Mucosa of descending colon (tissue), 3 donors: ENCODE data around the gene ZNF646. TPM values are rescaled to one million over a fixed set of nuclear protein-coding genes. Genes with fewer than 3 reads are reported as not detected.

Source experiments
- ATAC-seq: fragments of 200-7000 bp; cut with Tn5 transposase; one replicate; pipeline ENCODE4 v1.9.1; 2020; ENCODE audit warnings: mild to moderate bottlenecking, moderate library complexity
- DNase-seq, 3 donors: peaks; one replicate each; pipeline ENCODE4 v3.0.0-alpha.2; 2020
- H3K36me3 ChIP-seq: fragments of 200-600 bp; one replicate; pipeline ENCODE4 v1.8.0; 2021; ENCODE audit warnings: low read depth, mild to moderate bottlenecking
- H3K4me1 ChIP-seq: fragments of 200-600 bp; one replicate; pipeline ENCODE4 v1.8.0; 2021; ENCODE audit warnings: low read depth, mild to moderate bottlenecking
- H3K4me3 ChIP-seq: fragments of 200-600 bp; one replicate; pipeline ENCODE4 v1.8.0; 2021; ENCODE audit warnings: mild to moderate bottlenecking
- H3K9me3 ChIP-seq: fragments of 200-600 bp; one replicate; pipeline ENCODE4 v1.8.0; 2021; ENCODE audit warnings: mild to moderate bottlenecking
- intact Hi-C, 2 donors: fragments of 100-400 bp; cut with DNase I in 1 of 2; cut with micrococcal nuclease in 1 of 2; formaldehyde crosslinking; loops; one replicate each; pipeline versions ENCODE4 v1.11.0 to v1.11.1; 2022; cut with DNase I, micrococcal nuclease
- total RNA-seq, 3 donors: library from RNA; stranded (reverse); fragmentation: NEBNext Ultra II Directional in 2 of 3; extraction: Animal tissue kit (Norgen Biotek cat#: 25700) in 2 of 3; gene quantifications; one replicate each; pipeline versions ENCODE4 v1.2.1 to v1.2.4, GENCODE V29; 2021 to 2023
- TF ChIP-seq, protein P1 (sequence below): fragments of 200-600 bp; IDR thresholded peaks from one replicate; pipeline ENCODE4 v1.8.0; 2022; ENCODE audit warnings: antibody characterized with exemption, mild to moderate bottlenecking
- donor health status: DM: no; HTN: no; CAD: no; lungs with moderate emphysema.
- donor health status: DM: no; HTN: no; CAD: no.
- donor health status: DM: no; HTN: yes; CAD: no.

ZNF646 gene
- total RNA-seq, 3 donors from 2014 or later = 19.1 to 20.3 (median 20.0) TPM

DNA sequence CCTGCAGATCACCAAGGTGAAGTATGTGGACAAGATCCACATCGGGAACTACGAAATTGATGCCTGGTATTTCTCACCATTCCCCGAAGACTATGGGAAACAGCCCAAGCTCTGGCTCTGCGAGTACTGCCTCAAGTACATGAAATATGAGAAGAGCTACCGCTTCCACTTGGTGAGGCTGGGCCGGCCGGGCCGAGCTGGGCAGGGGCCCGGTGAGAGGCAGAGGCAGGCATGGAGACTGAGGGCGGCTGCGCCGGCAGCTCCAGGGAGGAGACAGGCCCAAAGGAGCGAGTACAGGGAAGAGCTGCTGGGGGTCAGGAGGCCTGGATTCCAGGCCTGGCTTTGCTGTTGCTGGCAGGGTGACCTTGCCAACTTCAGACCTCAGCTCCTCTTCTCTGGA lies 53.0 kb downstream of the ZNF646 start:
- ATAC-seq = no peak
- Histone ChIP-seq H3K9me3 (no peaks in the 10 kb centered on the region), H3K4me1 (peaks cover 48% of the 10 kb centered on the region), H3K4me3 (no peak overlapping the region), H3K36me3 (no peaks in the 10 kb centered on the region)
- intact Hi-C loops = no loop called here
- no peak for DNase-seq
- TF ChIP-seq, protein P1, sequence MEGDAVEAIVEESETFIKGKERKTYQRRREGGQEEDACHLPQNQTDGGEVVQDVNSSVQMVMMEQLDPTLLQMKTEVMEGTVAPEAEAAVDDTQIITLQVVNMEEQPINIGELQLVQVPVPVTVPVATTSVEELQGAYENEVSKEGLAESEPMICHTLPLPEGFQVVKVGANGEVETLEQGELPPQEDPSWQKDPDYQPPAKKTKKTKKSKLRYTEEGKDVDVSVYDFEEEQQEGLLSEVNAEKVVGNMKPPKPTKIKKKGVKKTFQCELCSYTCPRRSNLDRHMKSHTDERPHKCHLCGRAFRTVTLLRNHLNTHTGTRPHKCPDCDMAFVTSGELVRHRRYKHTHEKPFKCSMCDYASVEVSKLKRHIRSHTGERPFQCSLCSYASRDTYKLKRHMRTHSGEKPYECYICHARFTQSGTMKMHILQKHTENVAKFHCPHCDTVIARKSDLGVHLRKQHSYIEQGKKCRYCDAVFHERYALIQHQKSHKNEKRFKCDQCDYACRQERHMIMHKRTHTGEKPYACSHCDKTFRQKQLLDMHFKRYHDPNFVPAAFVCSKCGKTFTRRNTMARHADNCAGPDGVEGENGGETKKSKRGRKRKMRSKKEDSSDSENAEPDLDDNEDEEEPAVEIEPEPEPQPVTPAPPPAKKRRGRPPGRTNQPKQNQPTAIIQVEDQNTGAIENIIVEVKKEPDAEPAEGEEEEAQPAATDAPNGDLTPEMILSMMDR = no peak

- Histone ChIP-seq H3K4me3 (no peak overlapping the region), H3K9me3 (no peaks in the 10 kb centered on the region), H3K4me1 (peaks cover 65% of the 10 kb centered on the region), H3K36me3 (no peaks in the 10 kb centered on the region)
- intact Hi-C loops = no loop called here
- ATAC-seq (peak; percentile 70), DNase-seq (peak; percentile 77 to 81 (median 79))
- TF ChIP-seq, protein P1 = no peak
Observed at GRCh38 chr16:31128711-31129567, 54.7 kb downstream of the ZNF646 start.

- no peak overlapping the region for H3K4me3 ChIP-seq
- no peaks in the 10 kb centered on the region for H3K9me3 ChIP-seq
- TF ChIP-seq, protein P1 = no peak
- H3K4me1 ChIP-seq = peaks cover 67% of the 10 kb centered on the region
- peak in 2 of 3 donors; percentile 70 to 76 for DNase-seq
- intact Hi-C loops = no loop called here
- no peak for ATAC-seq
- H3K36me3 ChIP-seq = no peaks in the 10 kb centered on the region
Observed at GRCh38 chr16:31129568-31130335, 55.5 kb downstream of the ZNF646 start.

DNA sequence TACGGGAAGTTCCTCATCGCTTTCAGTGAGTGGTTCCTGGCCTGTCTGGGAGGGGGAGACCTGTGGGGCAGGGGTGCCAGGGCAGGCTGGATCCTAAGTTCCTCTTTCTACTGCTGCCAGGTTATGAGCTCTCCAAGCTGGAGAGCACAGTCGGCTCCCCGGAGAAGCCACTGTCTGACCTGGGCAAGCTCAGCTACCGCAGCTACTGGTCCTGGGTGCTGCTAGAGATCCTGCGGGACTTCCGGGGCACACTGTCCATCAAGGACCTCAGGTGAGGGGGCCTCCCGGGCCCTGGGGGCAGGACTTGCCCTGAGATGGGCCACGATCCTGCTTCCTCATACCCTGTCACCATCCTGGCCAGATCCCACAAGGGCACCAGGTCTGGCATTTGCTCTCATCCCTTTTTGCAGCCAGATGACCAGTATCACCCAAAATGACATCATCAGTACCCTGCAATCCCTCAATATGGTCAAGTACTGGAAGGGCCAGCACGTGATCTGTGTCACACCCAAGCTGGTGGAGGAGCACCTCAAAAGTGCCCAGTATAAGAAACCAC lies 56.2 kb downstream of the ZNF646 start:
- no peaks in the 10 kb centered on the region for H3K9me3 ChIP-seq
- peaks cover 67% of the 10 kb centered on the region for H3K4me1 ChIP-seq
- intact Hi-C loops = no loop called here
- peak; percentile 0 for ATAC-seq
- peak in 2 of 3 donors; percentile 58 to 64 for DNase-seq
- H3K4me3 ChIP-seq = no peak overlapping the region
- H3K36me3 ChIP-seq = no peaks in the 10 kb centered on the region
- TF ChIP-seq, protein P1 = no peak

DNA sequence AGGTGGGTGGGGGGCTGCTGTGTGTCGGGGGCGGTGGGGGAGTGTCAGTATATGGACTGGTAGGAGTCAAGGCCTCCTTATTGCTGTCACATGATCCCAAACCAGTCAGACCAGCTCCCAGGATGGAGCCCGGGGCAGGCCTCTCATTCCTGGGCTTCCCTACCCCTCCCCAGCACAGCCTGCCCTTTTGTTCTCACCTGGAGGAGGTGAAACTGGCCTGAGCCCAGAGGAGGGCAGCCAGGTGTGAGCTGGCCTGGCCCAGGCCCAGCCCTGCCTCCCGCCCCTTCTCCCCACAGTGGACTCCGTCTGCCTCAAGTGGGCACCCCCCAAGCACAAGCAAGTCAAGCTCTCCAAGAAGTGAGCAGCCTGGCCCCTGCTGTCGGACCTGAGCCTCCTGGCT lies 56.7 kb downstream of the ZNF646 start:
- no peaks in the 10 kb centered on the region for H3K36me3 ChIP-seq
- H3K9me3 ChIP-seq = no peaks in the 10 kb centered on the region
- peak; percentile 70 for ATAC-seq
- H3K4me3 ChIP-seq = no peak overlapping the region
- TF ChIP-seq, protein P1 = no peak
- peak; percentile 90 to 95 (median 92) for DNase-seq
- peaks cover 67% of the 10 kb centered on the region for H3K4me1 ChIP-seq
- intact Hi-C loops = no loop called here
